ENCODE results near the gene PLSCR1. TPM values are rescaled to one million over a fixed set of nuclear protein-coding genes. Genes with fewer than 3 reads are reported as not detected.

The PLSCR1 gene
- total and polyA plus RNA-seq, 9 of the 15 experiments (the other 6 are each of a cell fraction or from before 2014, with no cell fraction given), result 40.6 to 122 (median 69.1) TPM

DNA sequence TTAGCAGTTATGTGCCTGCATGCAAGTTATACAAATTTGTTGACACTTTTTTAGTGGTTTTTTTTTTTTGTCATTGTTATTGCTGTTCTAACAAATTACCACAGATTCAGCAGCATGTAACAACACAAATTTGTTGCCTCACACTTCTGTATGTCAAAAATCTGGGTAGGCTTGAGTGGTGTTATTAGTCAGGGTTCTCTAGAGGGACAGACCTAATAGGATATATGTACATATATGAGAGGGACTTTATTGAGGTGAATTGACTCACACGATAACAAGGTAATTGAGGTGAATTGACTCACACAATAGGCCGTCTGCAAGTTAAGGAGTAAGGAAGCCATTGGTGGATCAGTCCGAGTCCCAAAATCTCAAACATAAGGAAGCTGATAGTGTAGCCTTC is 15.0 kb upstream of the PLSCR1 start:
- H2AFZ ChIP-seq (ENCODE audit: low read depth, low read length), result no peak overlapping the region
- ChIA-PET CTCF (ENCODE audit: low intra/inter-chr PET ratio) (no interaction called here), POLR2A (interaction anchor here (1.1 kb wide), 1 partner anchor 16 kb away, joined by 3 read pairs; no protein-coding TSS in a partner anchor)
- H3K36me3 ChIP-seq (ENCODE audit: control insufficient read depth, insufficient read depth, low read length), result no peaks in the 10 kb centered on the region
- FAIRE-seq, result no peak
- intact Hi-C loops (cut with micrococcal nuclease) (no loop called here), in situ Hi-C loops (cut with MboI) (no loop called here)
- no peaks in the 10 kb centered on the region for H4K20me1 ChIP-seq (replicated peaks; ENCODE audit: control insufficient read depth, insufficient read depth, low read length)
- H3K4me1 ChIP-seq (replicated peaks in 1 of 2; ENCODE audit: control insufficient read depth in 2 of 2, insufficient read depth in 2 of 2, low read length in 2 of 2), result peaks cover 0 to under 1% of the 10 kb centered on the region in 2 experiments; a peak in 3 of 5 replicates
- DNase-seq (ENCODE audit: extremely low read depth in 1 of 4, low spot score in 3 of 4), result no peak
- no peaks in the 10 kb centered on the region for H3K27me3 ChIP-seq (ENCODE audit: control insufficient read depth in 2 of 2, insufficient read depth in 2 of 2, low read length in 2 of 2)
- H3K9ac ChIP-seq (ENCODE audit: insufficient read depth in 1 of 2, low read depth in 2 of 2, low read length in 2 of 2), result no peak overlapping the region
- WGBS (ENCODE audit: insufficient coverage, low coverage, missing lambda C conversion rate), result 9% methylated on average over 3 of the region's 3 CpGs
- no peak overlapping the region for H3K27ac ChIP-seq (ENCODE audit: extremely low read depth, low read depth, low read length)
- no peaks in the 10 kb centered on the region for H3K79me2 ChIP-seq (ENCODE audit: control insufficient read depth, insufficient read depth, low read length)
- no peak overlapping the region for H3K4me2 ChIP-seq (ENCODE audit: insufficient read depth, low read length)
- TF ChIP-seq, protein P1, sequence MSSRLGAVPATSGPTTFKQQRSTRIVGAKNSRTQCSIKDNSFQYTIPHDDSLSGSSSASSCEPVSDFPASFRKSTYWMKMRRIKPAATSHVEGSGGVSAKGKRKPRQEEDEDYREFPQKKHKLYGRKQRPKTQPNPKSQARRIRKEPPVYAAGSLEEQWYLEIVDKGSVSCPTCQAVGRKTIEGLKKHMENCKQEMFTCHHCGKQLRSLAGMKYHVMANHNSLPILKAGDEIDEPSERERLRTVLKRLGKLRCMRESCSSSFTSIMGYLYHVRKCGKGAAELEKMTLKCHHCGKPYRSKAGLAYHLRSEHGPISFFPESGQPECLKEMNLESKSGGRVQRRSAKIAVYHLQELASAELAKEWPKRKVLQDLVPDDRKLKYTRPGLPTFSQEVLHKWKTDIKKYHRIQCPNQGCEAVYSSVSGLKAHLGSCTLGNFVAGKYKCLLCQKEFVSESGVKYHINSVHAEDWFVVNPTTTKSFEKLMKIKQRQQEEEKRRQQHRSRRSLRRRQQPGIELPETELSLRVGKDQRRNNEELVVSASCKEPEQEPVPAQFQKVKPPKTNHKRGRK (tag; IDR thresholded peaks at IDR 0.05), result no peak
- TF ChIP-seq ZNF586 (CRISPR knock-in tag; conservative IDR thresholded peaks at IDR 0.05) (no peak), SP1 (CRISPR knock-in tag; IDR thresholded peaks at IDR 0.05) (no peak), CSDE1 (IDR thresholded peaks at IDR 0.05) (no peak), HLTF (IDR thresholded peaks at IDR 0.05) (no peak), HOXB6 (CRISPR knock-in tag; IDR thresholded peaks at IDR 0.05; ENCODE audit: borderline replicate concordance) (no peak), HMGXB4 (CRISPR knock-in tag; IDR thresholded peaks at IDR 0.05) (no peak)
- TF ChIP-seq, protein P2, sequence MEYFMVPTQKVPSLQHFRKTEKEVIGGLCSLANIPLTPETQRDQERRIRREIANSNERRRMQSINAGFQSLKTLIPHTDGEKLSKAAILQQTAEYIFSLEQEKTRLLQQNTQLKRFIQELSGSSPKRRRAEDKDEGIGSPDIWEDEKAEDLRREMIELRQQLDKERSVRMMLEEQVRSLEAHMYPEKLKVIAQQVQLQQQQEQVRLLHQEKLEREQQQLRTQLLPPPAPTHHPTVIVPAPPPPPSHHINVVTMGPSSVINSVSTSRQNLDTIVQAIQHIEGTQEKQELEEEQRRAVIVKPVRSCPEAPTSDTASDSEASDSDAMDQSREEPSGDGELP (CRISPR knock-in tag; IDR thresholded peaks at IDR 0.05; ENCODE audit: borderline replicate concordance), result no peak
- TF ChIP-seq, protein P3, sequence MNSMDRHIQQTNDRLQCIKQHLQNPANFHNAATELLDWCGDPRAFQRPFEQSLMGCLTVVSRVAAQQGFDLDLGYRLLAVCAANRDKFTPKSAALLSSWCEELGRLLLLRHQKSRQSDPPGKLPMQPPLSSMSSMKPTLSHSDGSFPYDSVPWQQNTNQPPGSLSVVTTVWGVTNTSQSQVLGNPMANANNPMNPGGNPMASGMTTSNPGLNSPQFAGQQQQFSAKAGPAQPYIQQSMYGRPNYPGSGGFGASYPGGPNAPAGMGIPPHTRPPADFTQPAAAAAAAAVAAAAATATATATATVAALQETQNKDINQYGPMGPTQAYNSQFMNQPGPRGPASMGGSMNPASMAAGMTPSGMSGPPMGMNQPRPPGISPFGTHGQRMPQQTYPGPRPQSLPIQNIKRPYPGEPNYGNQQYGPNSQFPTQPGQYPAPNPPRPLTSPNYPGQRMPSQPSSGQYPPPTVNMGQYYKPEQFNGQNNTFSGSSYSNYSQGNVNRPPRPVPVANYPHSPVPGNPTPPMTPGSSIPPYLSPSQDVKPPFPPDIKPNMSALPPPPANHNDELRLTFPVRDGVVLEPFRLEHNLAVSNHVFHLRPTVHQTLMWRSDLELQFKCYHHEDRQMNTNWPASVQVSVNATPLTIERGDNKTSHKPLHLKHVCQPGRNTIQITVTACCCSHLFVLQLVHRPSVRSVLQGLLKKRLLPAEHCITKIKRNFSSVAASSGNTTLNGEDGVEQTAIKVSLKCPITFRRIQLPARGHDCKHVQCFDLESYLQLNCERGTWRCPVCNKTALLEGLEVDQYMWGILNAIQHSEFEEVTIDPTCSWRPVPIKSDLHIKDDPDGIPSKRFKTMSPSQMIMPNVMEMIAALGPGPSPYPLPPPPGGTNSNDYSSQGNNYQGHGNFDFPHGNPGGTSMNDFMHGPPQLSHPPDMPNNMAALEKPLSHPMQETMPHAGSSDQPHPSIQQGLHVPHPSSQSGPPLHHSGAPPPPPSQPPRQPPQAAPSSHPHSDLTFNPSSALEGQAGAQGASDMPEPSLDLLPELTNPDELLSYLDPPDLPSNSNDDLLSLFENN (IDR thresholded peaks at IDR 0.05; ENCODE audit: low read depth in 2 of 2, low read length in 2 of 2), result no peak
- ATAC-seq, result no peak
- no peak overlapping the region for H3K4me3 ChIP-seq
- no peaks in the 10 kb centered on the region for H3K9me1 ChIP-seq (ENCODE audit: control insufficient read depth, insufficient read depth, low read length)
- BruUV-seq (replicated peaks), result no TSS peak
- H3K9me3 ChIP-seq (replicated peaks; ENCODE audit: control insufficient read depth, insufficient read depth, low read depth, low read length), result no peaks in the 10 kb centered on the region

Data from K562 (cell line).